Memory B cell (primary cell): ENCODE measurements around the gene KSR1.
A peak's percentile ranks its signal among the peaks of the same experiment; 100 is the strongest.

Source experiments
- ATAC-seq: fragments of 150-1000 bp; cut with Tn5 transposase; 2 replicates; pipeline ENCODE4 v1.10.0; 2021; ENCODE audit warnings: low read depth, mild to moderate bottlenecking, moderate library complexity
- DNase-seq, 2 donors: peaks; one replicate each; pipeline ENCODE4 v3.0.0; 2022; ENCODE audit warnings: low spot score in 2 of 2
- H3K27ac Mint-ChIP-seq: one replicate; pipeline ENCODE4 v1.8.0; 2022; ENCODE audit warnings: mild to moderate bottlenecking, moderate library complexity, mixed read lengths
- H3K27me3 Mint-ChIP-seq: one replicate; pipeline ENCODE4 v1.8.0; 2022; ENCODE audit warnings: mixed read lengths
- H3K36me3 Mint-ChIP-seq: one replicate; pipeline ENCODE4 v1.8.0; 2022; ENCODE audit warnings: mild to moderate bottlenecking, mixed read lengths
- H3K4me1 Mint-ChIP-seq: one replicate; pipeline ENCODE4 v1.8.0; 2022; ENCODE audit warnings: mixed read lengths
- H3K4me3 Mint-ChIP-seq: one replicate; pipeline ENCODE4 v1.8.0; 2022; ENCODE audit warnings: mild to moderate bottlenecking, moderate library complexity, mixed read lengths
- H3K9me3 Mint-ChIP-seq: one replicate; pipeline ENCODE4 v1.8.0; 2022; ENCODE audit warnings: mixed read lengths

KSR1 gene

DNA sequence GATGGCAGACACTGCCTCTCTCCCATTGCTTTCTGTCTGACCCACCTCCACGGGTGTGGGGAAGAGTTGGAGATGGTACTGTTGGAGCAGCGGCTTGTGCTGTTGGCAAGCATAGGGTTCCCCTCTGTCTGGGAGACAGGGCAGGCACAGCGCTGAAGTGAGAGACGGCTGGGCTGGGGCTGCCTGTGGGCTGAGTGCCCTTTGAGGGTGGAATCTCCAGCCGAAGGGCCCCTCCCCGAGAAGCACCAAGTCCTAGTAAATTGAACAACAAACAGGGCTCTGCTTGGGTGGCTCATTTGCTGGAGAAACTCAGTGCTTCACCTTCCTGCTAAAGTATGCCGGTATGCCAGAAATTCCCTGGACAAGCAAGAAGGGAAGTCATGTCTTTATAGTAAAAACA, 79.7 kb downstream of the KSR1 start:
- Mint-ChIP-seq H3K9me3 (no peaks in the 10 kb centered on the region), H3K36me3 (no peaks in the 10 kb centered on the region), H3K27ac (no peak overlapping the region), H3K4me3 (no peak overlapping the region), H3K27me3 (no peaks in the 10 kb centered on the region), H3K4me1 (peaks cover 18% of the 10 kb centered on the region)
- DNase-seq, result no peak
- no peak for ATAC-seq

DNA sequence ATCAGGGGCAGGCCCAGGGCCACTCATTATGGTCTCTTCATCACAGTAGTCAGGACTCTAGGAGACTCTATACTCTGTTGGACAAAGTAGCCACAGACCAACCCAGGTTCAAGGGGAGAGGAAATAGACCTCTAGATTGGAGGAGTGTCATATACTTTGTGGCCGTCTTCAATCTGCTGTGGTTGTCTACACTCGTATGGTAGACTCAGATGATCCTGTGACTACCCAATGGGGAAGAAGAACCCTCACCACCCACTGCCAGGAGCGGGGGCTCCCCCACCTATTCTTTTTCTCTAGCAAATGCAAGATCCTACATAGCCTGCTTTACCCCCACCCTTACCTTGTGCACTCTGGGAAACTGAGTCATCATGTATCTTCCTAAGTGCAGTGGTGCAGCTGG, 80.5 kb downstream of the KSR1 start:
- Mint-ChIP-seq H3K36me3 (no peaks in the 10 kb centered on the region), H3K27me3 (no peaks in the 10 kb centered on the region), H3K4me1 (peaks cover 21% of the 10 kb centered on the region), H3K4me3 (no peak overlapping the region), H3K9me3 (no peaks in the 10 kb centered on the region), H3K27ac (no peak overlapping the region)
- DNase-seq, result no peak
- no peak for ATAC-seq

DNA sequence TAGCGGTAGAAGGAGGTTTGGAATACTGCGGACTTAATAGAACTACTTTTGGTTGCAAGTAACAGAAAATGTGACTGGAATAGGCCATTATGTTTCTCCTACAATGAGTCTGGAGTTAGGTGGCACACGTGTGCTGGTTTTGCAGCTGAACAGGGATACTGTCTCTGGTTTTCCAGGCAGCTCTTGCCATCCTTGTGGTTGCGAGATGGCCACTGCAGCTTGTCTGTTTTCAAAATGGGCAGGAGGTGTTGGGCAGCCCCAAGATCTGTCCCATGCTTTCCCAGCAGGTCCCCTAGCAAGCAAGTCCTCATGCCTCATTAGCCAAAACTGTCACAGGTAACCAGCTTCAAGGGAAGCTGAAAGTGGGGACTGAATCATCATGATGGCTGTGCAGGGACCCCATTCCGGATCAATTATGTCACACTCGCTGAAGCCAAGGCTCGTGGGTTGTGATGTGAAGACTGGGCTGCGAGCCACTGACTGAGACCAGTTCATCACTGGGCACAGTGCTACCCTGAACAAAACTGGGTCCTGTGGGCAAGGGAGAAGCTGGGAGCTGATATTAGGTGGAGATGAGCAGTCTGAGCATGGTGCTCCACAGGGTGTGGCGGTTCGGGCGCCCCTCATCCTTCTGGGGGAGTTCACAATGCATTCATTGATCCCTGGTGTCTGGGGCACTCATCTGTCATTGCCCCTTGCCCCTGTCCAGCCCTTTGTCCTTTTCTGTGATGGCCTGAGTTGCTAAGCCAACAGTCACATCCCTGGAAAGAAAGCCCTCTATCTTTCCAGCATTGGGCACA, 82.1 kb downstream of the KSR1 start:
- ATAC-seq (no peak), DNase-seq (no peak)
- Mint-ChIP-seq H3K36me3 (no peaks in the 10 kb centered on the region), H3K4me1 (peaks cover 32% of the 10 kb centered on the region), H3K4me3 (no peak overlapping the region), H3K27ac (no peak overlapping the region), H3K9me3 (no peaks in the 10 kb centered on the region), H3K27me3 (no peaks in the 10 kb centered on the region)

DNA sequence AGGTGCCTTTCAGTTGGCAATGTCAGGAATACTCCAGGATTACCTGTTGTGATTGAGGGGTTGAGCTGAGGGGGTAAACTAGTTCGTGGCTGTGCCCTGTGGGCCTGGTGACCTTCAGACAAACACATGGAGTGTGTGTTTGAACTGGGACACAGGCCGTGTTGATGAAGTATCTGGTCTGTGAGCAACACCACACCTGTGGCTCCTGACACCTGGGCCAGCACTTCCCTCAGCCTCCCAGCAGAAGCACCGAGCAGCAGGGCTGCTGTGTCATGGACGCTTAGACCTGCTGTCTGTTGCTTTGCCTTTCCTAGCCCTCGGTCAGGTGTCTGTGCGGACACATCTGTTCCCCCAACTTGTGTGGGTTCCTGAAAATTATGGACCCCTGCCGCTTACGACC, 82.9 kb downstream of the KSR1 start:
- H3K27me3 Mint-ChIP-seq, result no peaks in the 10 kb centered on the region
- H3K36me3 Mint-ChIP-seq, result no peaks in the 10 kb centered on the region
- ATAC-seq (no peak), DNase-seq (no peak)
- H3K4me3 Mint-ChIP-seq, result no peak overlapping the region
- H3K9me3 Mint-ChIP-seq, result no peaks in the 10 kb centered on the region
- peaks cover 38% of the 10 kb centered on the region for H3K4me1 Mint-ChIP-seq
- H3K27ac Mint-ChIP-seq, result peak overlapping the region; percentile 64

DNA sequence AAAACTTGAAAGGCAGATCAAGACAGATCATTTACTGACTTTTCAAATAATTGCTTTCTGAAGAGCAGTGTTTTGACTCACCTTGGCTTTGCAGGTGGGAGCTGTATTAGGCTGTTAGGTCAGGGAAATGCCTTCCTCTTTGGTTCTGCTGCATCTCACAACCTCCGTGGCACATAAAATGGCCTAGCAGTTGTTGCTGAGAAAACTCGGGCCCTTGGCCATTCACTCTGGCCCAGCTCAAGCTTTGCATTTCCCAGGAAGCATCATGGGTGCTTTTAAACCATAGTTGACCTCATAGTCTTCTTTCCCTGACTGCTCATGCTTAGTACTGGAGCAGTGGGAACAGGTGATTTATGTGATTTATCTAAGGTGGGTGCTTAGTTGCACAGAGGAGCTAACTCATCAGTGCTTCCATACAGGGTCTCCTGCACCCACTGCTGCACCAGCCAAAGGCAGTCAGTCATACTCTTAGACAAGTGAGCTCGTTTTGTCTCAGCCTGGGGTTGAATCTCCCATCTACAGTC, 83.6 kb downstream of the KSR1 start:
- H3K36me3 Mint-ChIP-seq, result no peaks in the 10 kb centered on the region
- H3K4me1 Mint-ChIP-seq, result peaks cover 45% of the 10 kb centered on the region
- DNase-seq, result no peak
- H3K4me3 Mint-ChIP-seq, result no peak overlapping the region
- ATAC-seq, result no peak
- H3K9me3 Mint-ChIP-seq, result no peaks in the 10 kb centered on the region
- H3K27ac Mint-ChIP-seq, result peak overlapping the region; percentile 64
- no peaks in the 10 kb centered on the region for H3K27me3 Mint-ChIP-seq

DNA sequence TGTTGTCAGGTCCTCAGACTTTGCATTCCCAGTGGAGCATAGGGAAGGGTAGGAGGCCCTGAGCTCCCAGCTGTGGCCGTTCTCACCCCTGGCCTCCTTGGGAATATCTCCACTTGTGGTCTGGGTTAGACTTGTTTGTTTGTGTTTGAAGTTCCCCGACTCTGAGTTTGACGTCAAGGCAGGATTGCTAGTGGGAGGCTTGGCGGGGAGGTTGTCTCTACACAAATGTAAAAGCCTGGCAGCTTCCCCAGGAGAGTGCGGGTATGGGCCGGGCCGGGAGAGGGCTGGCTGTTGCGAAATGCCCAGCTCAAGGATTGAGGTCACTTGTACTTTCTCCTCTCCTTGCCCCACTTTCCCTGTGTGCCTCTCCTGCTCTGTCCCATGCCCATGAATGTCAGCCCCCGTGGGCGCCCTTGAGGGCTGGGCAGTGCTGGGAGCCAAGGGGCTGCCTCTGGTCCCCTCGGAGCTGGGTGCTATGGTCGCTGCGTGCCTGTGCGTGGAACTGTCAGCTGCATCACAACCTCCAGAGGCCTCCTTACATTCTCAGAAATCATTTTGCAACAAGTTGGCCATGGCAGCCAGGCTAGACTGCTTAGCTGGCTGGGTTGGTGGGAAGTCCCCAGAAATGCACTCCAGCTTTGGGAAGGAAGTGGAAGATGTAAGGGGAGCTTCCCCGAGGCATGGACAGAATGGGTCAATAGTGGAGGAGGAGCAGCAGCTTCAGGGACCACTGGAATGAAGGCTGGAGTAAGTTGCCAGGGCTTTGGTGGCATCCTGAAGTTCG, 84.3 kb downstream of the KSR1 start:
- Mint-ChIP-seq H3K27ac (peak overlapping the region; percentile 64), H3K36me3 (no peaks in the 10 kb centered on the region), H3K4me3 (no peak overlapping the region), H3K27me3 (no peaks in the 10 kb centered on the region), H3K9me3 (no peaks in the 10 kb centered on the region), H3K4me1 (peaks cover 50% of the 10 kb centered on the region)
- DNase-seq (no peak), ATAC-seq (no peak)

DNA sequence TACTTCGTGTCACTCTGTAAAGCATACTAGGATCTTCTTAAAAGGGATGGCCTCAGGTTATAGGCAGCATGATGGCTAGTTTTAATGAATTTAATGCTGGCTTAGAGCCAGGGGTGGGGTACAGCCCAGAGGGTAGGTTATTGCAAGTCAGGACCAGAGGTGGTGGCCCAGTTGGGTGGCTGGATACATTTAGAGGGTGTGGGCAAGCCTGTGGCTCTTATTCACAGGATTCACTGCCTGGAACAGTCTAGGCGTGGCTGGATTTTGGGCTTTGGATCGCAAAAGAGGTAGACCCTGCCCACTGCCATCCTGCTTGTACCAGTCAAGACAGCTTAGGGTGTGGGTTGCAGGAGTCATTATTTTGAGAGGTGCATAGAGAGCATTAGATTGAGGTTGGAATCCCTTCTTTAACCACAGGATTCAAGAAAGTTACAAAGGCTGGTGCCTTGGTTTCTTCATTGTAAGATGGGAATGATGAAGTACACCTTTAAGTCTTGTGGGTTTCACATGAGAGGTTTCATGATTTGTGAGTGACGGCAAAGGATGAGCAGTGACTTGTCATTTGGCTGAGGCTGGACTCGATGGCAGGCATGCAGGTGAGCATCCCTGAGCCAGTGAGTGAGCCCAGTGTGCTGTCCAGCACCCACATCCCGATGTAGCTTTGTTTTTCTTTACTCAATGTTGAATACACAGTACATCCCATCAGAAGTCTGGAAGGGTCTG, 85.2 kb downstream of the KSR1 start:
- Mint-ChIP-seq H3K36me3 (no peaks in the 10 kb centered on the region), H3K4me1 (peaks cover 56% of the 10 kb centered on the region), H3K9me3 (no peaks in the 10 kb centered on the region), H3K27ac (peak overlapping the region; percentile 64), H3K4me3 (peak overlapping the region; percentile 22), H3K27me3 (no peaks in the 10 kb centered on the region)
- no peak for ATAC-seq
- no peak for DNase-seq

DNA sequence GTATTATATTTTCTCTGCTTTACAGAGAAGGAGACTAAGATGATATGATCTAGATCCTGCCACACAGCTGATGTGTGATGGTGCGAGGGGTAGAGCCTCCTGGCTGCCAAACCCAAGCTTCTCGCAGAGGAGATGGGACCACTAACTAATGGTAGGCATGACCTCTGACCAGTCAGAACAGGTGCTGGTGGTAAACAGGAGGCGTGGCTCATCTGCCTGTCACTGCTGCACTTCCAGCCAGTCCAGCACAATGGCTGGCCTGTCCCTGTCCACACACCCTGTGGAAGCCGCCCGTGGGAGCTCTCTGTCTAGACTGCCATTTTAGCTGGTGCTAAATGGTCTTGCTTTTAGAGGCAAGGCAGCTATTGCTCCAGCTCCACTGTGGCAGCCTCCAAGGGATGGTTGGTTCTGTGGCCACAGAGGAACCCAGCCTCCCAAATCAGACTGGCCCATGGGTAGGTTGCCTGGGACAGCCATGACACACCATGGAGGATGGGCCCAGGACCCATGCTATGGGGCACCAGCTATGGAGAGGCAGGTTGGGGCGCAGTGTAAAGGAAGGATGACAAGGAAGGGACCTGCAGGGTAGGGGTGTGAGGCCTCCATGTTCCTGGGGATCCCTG, 86.7 kb downstream of the KSR1 start:
- H3K27me3 Mint-ChIP-seq, result no peaks in the 10 kb centered on the region
- ATAC-seq, result no peak
- H3K36me3 Mint-ChIP-seq, result no peaks in the 10 kb centered on the region

DNA sequence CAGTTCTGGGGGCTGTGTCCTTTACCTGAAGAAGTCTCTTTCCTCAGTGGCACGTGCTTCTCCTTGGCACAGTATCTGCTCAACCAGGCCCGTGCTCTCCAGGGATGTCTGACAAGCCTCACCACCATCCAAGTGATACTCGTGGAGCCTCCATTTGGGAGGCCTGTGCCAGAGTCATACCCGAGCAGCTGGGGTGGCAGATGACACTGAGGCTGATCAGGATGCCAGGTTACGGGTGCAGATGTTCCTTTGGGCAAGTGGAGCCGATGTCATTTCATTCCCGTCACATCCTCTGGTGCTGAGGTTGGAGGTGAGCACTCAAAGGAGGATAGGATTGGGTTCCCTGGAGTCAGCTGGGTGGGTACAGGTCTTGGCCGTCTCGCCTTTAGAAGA, 87.2 kb downstream of the KSR1 start:
- DNase-seq (no peak), ATAC-seq (no peak)
- Mint-ChIP-seq H3K36me3 (no peaks in the 10 kb centered on the region), H3K27ac (peak overlapping the region; percentile 80), H3K9me3 (no peaks in the 10 kb centered on the region), H3K27me3 (no peaks in the 10 kb centered on the region), H3K4me1 (peaks cover 63% of the 10 kb centered on the region), H3K4me3 (no peak overlapping the region)

More for the DNA sequence above, 86.7 kb downstream of the KSR1 start:
- Mint-ChIP-seq H3K4me3 (no peak overlapping the region), H3K27ac (peak overlapping the region; percentile 64), H3K4me1 (peaks cover 64% of the 10 kb centered on the region), H3K9me3 (no peaks in the 10 kb centered on the region)
- DNase-seq, result no peak

DNA sequence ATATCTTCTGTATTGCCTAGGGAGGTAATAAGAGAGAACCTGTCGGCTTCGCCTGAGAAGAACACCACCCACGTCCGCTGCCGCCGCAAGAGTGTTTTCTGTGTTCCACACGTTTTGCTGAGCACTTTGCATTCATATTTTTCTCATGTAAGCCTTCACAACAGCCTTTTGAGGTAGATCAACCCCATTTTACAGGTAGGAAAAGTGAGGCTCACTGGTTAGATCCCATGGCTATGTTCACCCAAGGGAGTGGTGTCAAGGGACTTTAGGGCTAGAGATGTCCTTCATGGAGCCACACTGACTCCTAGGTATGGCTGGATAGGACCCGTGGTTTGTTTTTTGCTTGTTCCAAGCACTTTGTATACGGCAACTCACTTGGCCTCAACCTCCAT, 87.7 kb downstream of the KSR1 start:
- H3K36me3 Mint-ChIP-seq, result no peaks in the 10 kb centered on the region
- H3K9me3 Mint-ChIP-seq, result no peaks in the 10 kb centered on the region
- H3K27me3 Mint-ChIP-seq, result no peaks in the 10 kb centered on the region
- H3K27ac Mint-ChIP-seq, result peak overlapping the region; percentile 80
- no peak for ATAC-seq
- H3K4me3 Mint-ChIP-seq, result peak overlapping the region; percentile 39
- no peak for DNase-seq
- H3K4me1 Mint-ChIP-seq, result peaks cover 62% of the 10 kb centered on the region

DNA sequence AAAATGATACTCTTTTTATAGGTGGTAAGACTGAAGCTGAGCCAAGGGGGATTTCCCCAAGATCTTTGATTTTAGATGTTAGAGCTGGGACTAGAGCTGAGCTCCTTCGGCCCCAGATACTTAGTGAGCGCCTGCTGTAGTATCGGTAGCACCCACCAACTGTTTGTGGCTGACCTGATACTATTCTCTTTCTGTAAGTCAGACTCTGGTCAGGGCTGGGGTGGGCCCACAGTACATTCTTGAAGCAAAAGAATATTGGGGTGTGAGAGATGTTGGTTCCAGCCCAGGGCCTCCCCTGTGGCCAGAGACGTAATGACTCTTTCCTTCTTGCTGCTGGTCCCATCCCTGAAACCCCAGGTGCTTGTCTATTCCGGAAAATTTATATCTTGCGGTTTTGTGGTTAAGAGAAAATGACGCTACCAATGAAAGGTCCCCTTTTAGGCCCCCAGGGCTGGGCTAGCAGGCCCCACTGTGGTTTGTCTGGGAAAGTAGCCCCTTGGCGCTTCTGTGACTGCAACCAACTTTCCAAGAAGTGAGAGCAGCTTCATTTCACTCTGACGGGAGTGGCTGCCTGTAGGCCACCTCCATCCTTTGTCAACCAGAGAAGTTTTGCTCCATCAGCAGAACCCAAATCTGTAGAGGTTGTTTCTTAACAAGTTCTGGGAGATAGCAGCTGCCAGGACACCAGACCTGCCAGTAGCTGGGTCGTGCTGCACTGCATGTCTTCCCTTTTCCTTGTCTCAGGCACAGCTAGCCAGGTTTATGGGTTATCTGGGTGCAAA, 88.3 kb downstream of the KSR1 start:
- peaks cover 62% of the 10 kb centered on the region for H3K4me1 Mint-ChIP-seq
- ATAC-seq (peak; percentile 68), DNase-seq (peak in 1 of 2 donors; percentile 23)
- no peaks in the 10 kb centered on the region for H3K9me3 Mint-ChIP-seq
- H3K27ac Mint-ChIP-seq, result peak overlapping the region; percentile 80
- H3K27me3 Mint-ChIP-seq, result no peaks in the 10 kb centered on the region
- H3K36me3 Mint-ChIP-seq, result no peaks in the 10 kb centered on the region
- H3K4me3 Mint-ChIP-seq, result peak overlapping the region; percentile 39

DNA sequence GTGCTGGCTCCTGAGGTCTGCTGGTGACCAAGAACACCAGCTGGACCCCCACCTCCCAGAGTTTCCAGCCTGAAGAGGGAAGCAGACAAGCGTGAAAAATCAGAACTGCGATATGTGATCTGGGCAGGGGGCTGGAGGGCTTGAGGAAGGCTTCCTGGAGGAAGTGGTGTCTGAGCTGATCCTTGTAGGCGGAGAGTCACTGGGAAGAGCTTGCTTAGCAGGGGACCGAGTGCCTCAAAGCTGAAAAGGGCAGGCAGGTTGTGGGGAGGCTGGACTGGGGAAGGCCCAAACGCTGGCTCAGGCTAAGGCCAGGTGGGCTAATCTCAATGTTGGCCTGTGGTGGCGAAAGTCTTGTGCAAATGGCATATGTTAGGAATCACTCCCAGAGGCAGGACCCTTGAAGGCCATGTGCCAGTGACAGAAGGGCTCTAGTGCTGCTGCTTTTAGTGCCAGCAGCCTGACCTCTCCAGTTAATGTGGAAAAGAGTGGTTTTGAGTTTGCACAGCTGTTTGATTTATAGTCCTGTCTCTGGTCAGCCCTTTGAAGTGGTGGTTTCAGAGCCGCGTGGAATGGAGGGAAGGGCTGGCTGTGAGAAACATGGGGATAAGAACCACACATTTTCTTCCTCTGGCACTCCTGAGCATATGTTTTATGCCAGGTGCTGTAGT, 89.4 kb downstream of the KSR1 start:
- Mint-ChIP-seq H3K27ac (peak overlapping the region; percentile 46), H3K4me3 (no peak overlapping the region), H3K27me3 (no peaks in the 10 kb centered on the region), H3K9me3 (no peaks in the 10 kb centered on the region), H3K36me3 (no peaks in the 10 kb centered on the region), H3K4me1 (peaks cover 62% of the 10 kb centered on the region)
- no peak for ATAC-seq
- no peak for DNase-seq
